Naive thymus-derived CD4-positive, alpha-beta T cell (primary cell): ENCODE measurements around the gene SHISA9. TPM values are rescaled to one million over a fixed set of nuclear protein-coding genes. Genes with fewer than 3 reads are reported as not detected.

Experiments
- ATAC-seq: fragments of 150-1000 bp; cut with Tn5 transposase; 2 replicates; pipeline ENCODE4 v1.10.0; 2021; ENCODE audit warnings: mild to moderate bottlenecking, moderate library complexity
- CTCF ChIA-PET: fragments of 350-600 bp; sonication (Branson Sonifier 250); formaldehyde crosslinking; loops from one replicate; lab custom pipeline; 2021; ENCODE audit warnings: antibody characterized with exemption; lab: Charles Lee
- POLR2A ChIA-PET: fragments of 350-600 bp; sonication (Branson Sonifier 250); formaldehyde crosslinking; loops from one replicate; lab custom pipeline; 2021; ENCODE audit warnings: antibody characterized with exemption, inconsistent platforms; lab: Charles Lee
- DNase-seq, 9 donors: peaks; one replicate each; pipeline versions ENCODE4 v3.0.0 to v3.0.0-alpha.2; 2020 to 2022; ENCODE audit warnings: mixed read lengths in 1 of 9
- H3K27ac ChIP-seq: one replicate; pipeline ENCODE4 v1.7.0; 2013; ENCODE audit warnings: mild to moderate bottlenecking, low read depth, low read length, moderate library complexity
- H3K27me3 ChIP-seq, 2 donors: one replicate each; pipeline ENCODE4 v1.7.0; 2013; ENCODE audit warnings: low read length in 2 of 2, mild to moderate bottlenecking in 2 of 2, moderate library complexity in 2 of 2; ENCODE audit not compliant: control insufficient read depth in 2 of 2, insufficient read depth in 2 of 2
- H3K36me3 ChIP-seq, 3 experiments: 1 replicate in 2 of 3; 2 replicates in 1 of 3; pipeline ENCODE4 v1.7.0; 2013; ENCODE audit warnings: low read length in 3 of 3, mild to moderate bottlenecking in 3 of 3, moderate library complexity in 1 of 3; ENCODE audit not compliant: insufficient read depth in 3 of 3, control insufficient read depth in 2 of 3
- H3K4me1 ChIP-seq, 2 donors: one replicate each; pipeline ENCODE4 v1.7.0; 2013; ENCODE audit warnings: low read length in 2 of 2, mild to moderate bottlenecking in 2 of 2, moderate library complexity in 1 of 2; ENCODE audit not compliant: control insufficient read depth in 2 of 2, insufficient read depth in 2 of 2
- H3K4me3 ChIP-seq: 2 replicates; pipeline ENCODE4 v1.7.0; 2013; ENCODE audit warnings: mild to moderate bottlenecking, low read length
- H3K9me3 ChIP-seq, 3 experiments: 1 replicate in 2 of 3; 2 replicates in 1 of 3; pipeline ENCODE4 v1.7.0; 2013; ENCODE audit warnings: low read length in 3 of 3; ENCODE audit not compliant: control insufficient read depth in 2 of 3
- H3K27ac Mint-ChIP-seq, 9 donors: one replicate each; pipeline ENCODE4 v1.8.0; 2020 to 2022; ENCODE audit warnings: mixed read lengths in 9 of 9, mild to moderate bottlenecking in 8 of 9, moderate library complexity in 5 of 9, inconsistent platforms in 2 of 9
- H3K27me3 Mint-ChIP-seq, 5 donors: one replicate each; pipeline ENCODE4 v1.8.0; 2021 to 2022; ENCODE audit warnings: mixed read lengths in 5 of 5, mild to moderate bottlenecking in 1 of 5
- H3K36me3 Mint-ChIP-seq, 5 donors: one replicate each; pipeline ENCODE4 v1.8.0; 2020 to 2022; ENCODE audit warnings: mixed read lengths in 5 of 5, mild to moderate bottlenecking in 3 of 5, inconsistent platforms in 1 of 5
- H3K4me1 Mint-ChIP-seq, 7 donors: one replicate each; pipeline ENCODE4 v1.8.0; 2020 to 2022; ENCODE audit warnings: mixed read lengths in 7 of 7, mild to moderate bottlenecking in 3 of 7, inconsistent platforms in 1 of 7
- H3K4me3 Mint-ChIP-seq, 10 donors: one replicate each; pipeline ENCODE4 v1.8.0; 2020 to 2022; ENCODE audit warnings: mild to moderate bottlenecking in 10 of 10, mixed read lengths in 10 of 10, moderate library complexity in 6 of 10, inconsistent platforms in 2 of 10
- H3K9me3 Mint-ChIP-seq, 11 donors: one replicate each; pipeline ENCODE4 v1.8.0; 2020 to 2022; ENCODE audit warnings: mixed read lengths in 11 of 11, mild to moderate bottlenecking in 4 of 11, inconsistent platforms in 1 of 11, moderate library complexity in 1 of 11
- intact Hi-C, 2 donors: fragments of 100-400 bp; cut with micrococcal nuclease; formaldehyde crosslinking; loops; one replicate each; pipeline ENCODE4 v1.15.1; 2023
- polyA plus RNA-seq, 2 donors: library from polyadenylated mRNA; unstranded; fragments of 300-500 nt; fragmentation: Illumina TruSeq; gene quantifications; one replicate each; pipeline ENCODE4 v1.2.3, GENCODE V29; 2021
- total RNA-seq, 6 experiments: library from RNA in 5 of 6; stranded (reverse) in 5 of 6; gene quantifications; 1 replicate in 5 of 6; 2 replicates in 1 of 6; pipeline ENCODE4 v1.2.3 and lab custom pipeline; 2021 to 2026

SHISA9 gene
- total and polyA plus RNA-seq, 7 experiments from 2014 or later: 0.05 TPM; not detected in 6

- intact Hi-C loops: no loop called here
- no peak overlapping the region for H3K4me3 Mint-ChIP-seq
- ChIA-PET POLR2A (no interaction called here), CTCF (no interaction called here)
- Histone ChIP-seq H3K4me1 (no peaks in the 10 kb centered on the region), H3K27ac (no peak overlapping the region), H3K9me3 (no peaks in the 10 kb centered on the region), H3K27me3 (no peaks in the 10 kb centered on the region), H3K36me3 (no peaks in the 10 kb centered on the region), H3K4me3 (no peak overlapping the region)
- no peak for DNase-seq
- ATAC-seq: no peak
- peaks cover 0 to 3% (median 0%) of the 10 kb centered on the region in 5 donors for H3K36me3 Mint-ChIP-seq
- peaks cover 0 to 4% (median 1%) of the 10 kb centered on the region in 7 donors for H3K4me1 Mint-ChIP-seq
- no peak overlapping the region for H3K27ac Mint-ChIP-seq
- H3K27me3 Mint-ChIP-seq: peaks cover 32 to 61% (median 44%) of the 10 kb centered on the region in 5 donors
- H3K9me3 Mint-ChIP-seq: peaks cover 0 to 4% (median 0%) of the 10 kb centered on the region in 11 donors
Measured at GRCh38 chr16:12898551-12898950, 2.8 kb upstream of the SHISA9 start.

- Mint-ChIP-seq H3K27ac (no peak overlapping the region), H3K4me1 (peaks cover 0 to 4% (median 3%) of the 10 kb centered on the region in 7 donors), H3K4me3 (no peak overlapping the region), H3K27me3 (peaks cover 34 to 71% (median 50%) of the 10 kb centered on the region in 5 donors), H3K9me3 (peaks cover 0 to 4% (median 0%) of the 10 kb centered on the region in 11 donors), H3K36me3 (peaks cover 0 to 3% (median 0%) of the 10 kb centered on the region in 5 donors)
- Histone ChIP-seq H3K36me3 (no peaks in the 10 kb centered on the region), H3K9me3 (no peaks in the 10 kb centered on the region), H3K4me1 (no peaks in the 10 kb centered on the region), H3K27ac (no peak overlapping the region), H3K4me3 (no peak overlapping the region), H3K27me3 (no peaks in the 10 kb centered on the region)
- ChIA-PET POLR2A (no interaction called here), CTCF (no interaction called here)
- intact Hi-C loops: no loop called here
- no peak for ATAC-seq
- DNase-seq: no peak
Measured at GRCh38 chr16:12899529-12900143, 1.8 kb upstream of the SHISA9 start.

DNA sequence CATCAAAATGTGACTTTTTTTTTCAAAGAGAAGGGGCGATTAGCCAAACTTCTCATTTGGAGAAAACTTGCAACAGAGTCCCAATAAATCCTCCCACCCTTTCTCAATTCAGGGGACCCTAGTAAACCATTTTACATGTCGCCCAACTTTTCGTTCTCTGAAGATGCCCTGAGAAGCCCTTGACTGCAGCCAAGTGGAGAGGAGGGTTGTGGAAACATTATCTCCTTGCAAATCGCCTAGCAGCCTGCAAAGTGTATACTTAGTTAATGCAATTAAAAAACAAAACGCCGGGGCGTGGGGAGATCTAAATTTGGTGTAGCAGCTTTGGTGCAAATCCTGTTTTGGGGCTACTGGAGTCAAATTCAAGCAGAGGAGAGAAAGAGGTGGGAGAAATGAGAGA is 1.2 kb upstream of the SHISA9 start:
- no peaks in the 10 kb centered on the region for H3K27me3 ChIP-seq

GRCh38 chr16:12900599-12901203 is 697 bp upstream of the SHISA9 start:
- Mint-ChIP-seq H3K9me3 (peaks cover 0 to 4% (median 0%) of the 10 kb centered on the region in 11 donors), H3K4me3 (peak overlapping the region in 1 of 10 donors; percentile 66), H3K27me3 (peaks cover 40 to 77% (median 55%) of the 10 kb centered on the region in 5 donors), H3K36me3 (peaks cover 0 to 3% (median 0%) of the 10 kb centered on the region in 5 donors), H3K27ac (no peak overlapping the region), H3K4me1 (peaks cover 0 to 4% (median 3%) of the 10 kb centered on the region in 7 donors)
- no peak overlapping the region for H3K27ac ChIP-seq
- ChIA-PET POLR2A (no interaction called here), CTCF (no interaction called here)
- intact Hi-C loops: no loop called here
- H3K27me3 ChIP-seq: no peaks in the 10 kb centered on the region
- H3K36me3 ChIP-seq: no peaks in the 10 kb centered on the region
- DNase-seq: no peak
- H3K4me1 ChIP-seq: no peaks in the 10 kb centered on the region
- no peak for ATAC-seq
- no peak overlapping the region for H3K4me3 ChIP-seq
- no peaks in the 10 kb centered on the region for H3K9me3 ChIP-seq

More for the DNA sequence above, 1.2 kb upstream of the SHISA9 start:
- Histone ChIP-seq H3K4me1 (no peaks in the 10 kb centered on the region), H3K4me3 (no peak overlapping the region), H3K36me3 (no peaks in the 10 kb centered on the region), H3K27ac (no peak overlapping the region), H3K9me3 (no peaks in the 10 kb centered on the region)
- H3K4me1 Mint-ChIP-seq: peaks cover 0 to 4% (median 3%) of the 10 kb centered on the region in 7 donors
- peaks cover 35 to 76% (median 49%) of the 10 kb centered on the region in 5 donors for H3K27me3 Mint-ChIP-seq
- intact Hi-C loops: no loop called here
- peak overlapping the region in 2 of 10 donors; percentile 44 to 66 for H3K4me3 Mint-ChIP-seq
- H3K9me3 Mint-ChIP-seq: peaks cover 0 to 4% (median 0%) of the 10 kb centered on the region in 11 donors
- ATAC-seq (no peak), DNase-seq (no peak)
- POLR2A ChIA-PET: no interaction called here
- H3K27ac Mint-ChIP-seq: no peak overlapping the region
- H3K36me3 Mint-ChIP-seq: peaks cover 0 to 3% (median 0%) of the 10 kb centered on the region in 5 donors
- CTCF ChIA-PET: no interaction called here

GRCh38 chr16:12901204-12901596 is 198 bp upstream of the SHISA9 start:
- CTCF ChIA-PET: no interaction called here
- no peak overlapping the region for H3K4me3 Mint-ChIP-seq
- Histone ChIP-seq H3K4me1 (no peaks in the 10 kb centered on the region), H3K36me3 (no peaks in the 10 kb centered on the region), H3K9me3 (no peaks in the 10 kb centered on the region), H3K4me3 (no peak overlapping the region), H3K27ac (no peak overlapping the region), H3K27me3 (no peaks in the 10 kb centered on the region)
- no peak overlapping the region for H3K27ac Mint-ChIP-seq
- POLR2A ChIA-PET: no interaction called here
- peaks cover 45 to 80% (median 55%) of the 10 kb centered on the region in 5 donors for H3K27me3 Mint-ChIP-seq
- peaks cover 0 to 2% (median 0%) of the 10 kb centered on the region in 11 donors for H3K9me3 Mint-ChIP-seq
- no peak for ATAC-seq
- intact Hi-C loops: no loop called here
- H3K36me3 Mint-ChIP-seq: peaks cover 0 to 3% (median 0%) of the 10 kb centered on the region in 5 donors
- peaks cover 0 to 4% (median 3%) of the 10 kb centered on the region in 7 donors for H3K4me1 Mint-ChIP-seq
- DNase-seq: no peak

DNA sequence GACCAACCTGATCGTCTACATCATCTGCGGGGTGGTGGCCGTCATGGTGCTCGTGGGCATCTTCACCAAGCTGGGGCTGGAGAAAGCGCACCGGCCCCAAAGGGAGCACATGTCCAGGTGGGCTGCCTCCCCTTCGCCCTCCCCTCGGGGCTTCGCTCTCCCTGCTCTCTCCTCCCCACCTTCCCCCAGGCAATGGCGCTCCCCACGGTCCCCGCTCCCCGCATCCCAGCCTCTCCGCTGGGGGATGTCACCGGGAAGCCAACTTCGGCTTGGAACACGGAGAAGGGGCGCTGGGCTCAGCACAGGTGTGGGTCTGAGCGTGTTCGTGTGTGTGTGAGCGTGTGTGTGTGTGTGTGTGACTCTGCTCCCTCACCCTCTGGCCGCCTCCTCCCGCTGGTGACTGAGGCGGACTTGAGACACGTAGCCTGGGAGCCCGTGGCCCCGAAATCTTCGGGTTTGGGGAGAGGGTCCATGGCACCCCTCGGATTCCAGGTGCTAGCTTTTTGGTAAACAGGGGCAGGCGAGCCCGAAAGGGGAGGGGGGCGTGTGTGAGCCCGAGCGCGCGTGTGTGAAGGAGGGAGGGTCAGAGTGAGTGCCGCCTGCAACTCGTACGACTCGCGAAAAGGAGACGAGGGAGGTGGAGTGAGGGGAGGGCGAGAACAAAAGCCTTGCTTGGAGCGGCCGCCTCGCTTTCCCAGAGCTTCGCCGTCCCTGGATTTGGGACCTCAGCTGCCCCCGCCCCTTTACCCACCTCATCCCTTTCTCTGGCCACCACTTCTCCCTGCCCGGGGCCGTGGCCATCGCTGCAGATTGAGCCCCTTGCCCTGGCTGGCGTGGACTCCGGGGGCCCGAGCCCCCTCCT is 1.3 kb downstream of the SHISA9 start:
- peaks cover 0 to 4% (median 3%) of the 10 kb centered on the region in 7 donors for H3K4me1 Mint-ChIP-seq
- intact Hi-C loops: no loop called here
- Histone ChIP-seq H3K27me3 (no peaks in the 10 kb centered on the region), H3K27ac (no peak overlapping the region), H3K4me1 (no peaks in the 10 kb centered on the region), H3K9me3 (no peaks in the 10 kb centered on the region), H3K4me3 (no peak overlapping the region), H3K36me3 (no peaks in the 10 kb centered on the region)
- DNase-seq (no peak), ATAC-seq (no peak)
- peak overlapping the region in 4 of 10 donors; percentile 12 to 66 (median 55) for H3K4me3 Mint-ChIP-seq
- ChIA-PET POLR2A (no interaction called here), CTCF (no interaction called here)
- peaks cover 56 to 79% (median 61%) of the 10 kb centered on the region in 5 donors for H3K27me3 Mint-ChIP-seq
- no peak overlapping the region for H3K27ac Mint-ChIP-seq
- H3K9me3 Mint-ChIP-seq: no peaks in the 10 kb centered on the region
- peaks cover 0 to 3% (median 0%) of the 10 kb centered on the region in 5 donors for H3K36me3 Mint-ChIP-seq
